Breast epithelium (tissue), 4 donors: ENCODE results near the gene BEND5. TPM values are rescaled to one million over a fixed set of nuclear protein-coding genes. Genes with fewer than 3 reads are reported as not detected.

Source experiments
- DNase-seq, 2 donors: peaks; one replicate each; pipeline ENCODE4 v3.0.0-alpha.2; 2019; ENCODE audit warnings: low spot score in 2 of 2
- H3K27ac ChIP-seq, 2 donors: fragments of 200-600 bp; sonication (generic) in 1 of 2; one replicate each; pipeline ENCODE4 v1.5.1; 2016 to 2019; ENCODE audit warnings: mild to moderate bottlenecking in 1 of 2
- H3K27me3 ChIP-seq, 2 donors: fragments of 200-600 bp; sonication (generic) in 1 of 2; one replicate each; pipeline versions ENCODE4 v1.5.1 to v1.6.0; 2017 to 2019; ENCODE audit warnings: control low read depth in 1 of 2, mild to moderate bottlenecking in 1 of 2
- H3K36me3 ChIP-seq: fragments of 200-600 bp; one replicate; pipeline ENCODE4 v1.5.1; 2019
- H3K4me1 ChIP-seq, 2 donors: fragments of 200-600 bp; sonication (generic); one replicate each; pipeline ENCODE4 v1.5.1; 2016 to 2019; ENCODE audit warnings: control low read depth in 1 of 2
- H3K4me3 ChIP-seq, 3 donors: fragments of 200-600 bp; sonication (generic); 1 replicate in 2 of 3; 2 replicates in 1 of 3; pipeline ENCODE4 v1.5.1; 2016 to 2019; ENCODE audit warnings: mild to moderate bottlenecking in 3 of 3, moderate library complexity in 2 of 3
- H3K9me3 ChIP-seq, 2 donors: fragments of 200-600 bp; sonication (generic) in 1 of 2; one replicate each; pipeline ENCODE4 v1.5.1; 2016 to 2019; ENCODE audit warnings: control low read depth in 1 of 2
- POLR2A ChIP-seq: fragments of 450-650 bp; IDR thresholded peaks from one replicate; pipeline ENCODE4 v1.6.1; 2016; ENCODE audit warnings: antibody characterized with exemption, mild to moderate bottlenecking, moderate library complexity
- POLR2AphosphoS5 ChIP-seq, 3 donors: sonication (generic); formaldehyde crosslinking; IDR thresholded peaks; one replicate each; pipeline ENCODE4 v1.6.1; 2017; ENCODE audit warnings: antibody characterized with exemption in 3 of 3
- intact Hi-C: fragments of 100-400 bp; cut with DNase I; formaldehyde crosslinking; loops from one replicate; pipeline ENCODE4 v1.15.1; 2023; ENCODE audit warnings: low total_unique reads
- total RNA-seq, 3 donors: library from RNA; depleted of rRNA; stranded (reverse); fragments of >200 nt; gene quantifications; one replicate each; pipeline ENCODE4 v1.1.0, GENCODE V29; 2016
- TF ChIP-seq, protein P1 (sequence below), 3 donors: fragments of 450-650 bp; IDR thresholded peaks; one replicate each; pipeline ENCODE4 v1.5.1; 2016 to 2017; ENCODE audit warnings: antibody characterized with exemption in 3 of 3, mild to moderate bottlenecking in 3 of 3, moderate library complexity in 3 of 3

The BEND5 gene
- total RNA-seq, 3 donors from 2014 or later = 3.2 to 7.3 (median 5.9) TPM

- TF ChIP-seq POLR2AphosphoS5 (IDR thresholded peaks at IDR 0.05) = no peak
- no peak for TF ChIP-seq POLR2A
- TF ChIP-seq, protein P1, sequence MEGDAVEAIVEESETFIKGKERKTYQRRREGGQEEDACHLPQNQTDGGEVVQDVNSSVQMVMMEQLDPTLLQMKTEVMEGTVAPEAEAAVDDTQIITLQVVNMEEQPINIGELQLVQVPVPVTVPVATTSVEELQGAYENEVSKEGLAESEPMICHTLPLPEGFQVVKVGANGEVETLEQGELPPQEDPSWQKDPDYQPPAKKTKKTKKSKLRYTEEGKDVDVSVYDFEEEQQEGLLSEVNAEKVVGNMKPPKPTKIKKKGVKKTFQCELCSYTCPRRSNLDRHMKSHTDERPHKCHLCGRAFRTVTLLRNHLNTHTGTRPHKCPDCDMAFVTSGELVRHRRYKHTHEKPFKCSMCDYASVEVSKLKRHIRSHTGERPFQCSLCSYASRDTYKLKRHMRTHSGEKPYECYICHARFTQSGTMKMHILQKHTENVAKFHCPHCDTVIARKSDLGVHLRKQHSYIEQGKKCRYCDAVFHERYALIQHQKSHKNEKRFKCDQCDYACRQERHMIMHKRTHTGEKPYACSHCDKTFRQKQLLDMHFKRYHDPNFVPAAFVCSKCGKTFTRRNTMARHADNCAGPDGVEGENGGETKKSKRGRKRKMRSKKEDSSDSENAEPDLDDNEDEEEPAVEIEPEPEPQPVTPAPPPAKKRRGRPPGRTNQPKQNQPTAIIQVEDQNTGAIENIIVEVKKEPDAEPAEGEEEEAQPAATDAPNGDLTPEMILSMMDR (IDR thresholded peaks at IDR 0.05) = no peak
- no peaks in the 10 kb centered on the region for H3K36me3 ChIP-seq
- no peak overlapping the region for H3K4me3 ChIP-seq
- no peaks in the 10 kb centered on the region for H3K9me3 ChIP-seq
- DNase-seq = no peak
- no peaks in the 10 kb centered on the region for H3K27me3 ChIP-seq
- peaks cover 0 to 10% of the 10 kb centered on the region in 2 donors for H3K4me1 ChIP-seq
- intact Hi-C loops = no loop called here
- H3K27ac ChIP-seq = peak overlapping the region; percentile 9 to 26
Measured at GRCh38 chr1:48793863-48794262, 17.2 kb upstream of the BEND5 start.

- H3K36me3 ChIP-seq = no peaks in the 10 kb centered on the region
- H3K9me3 ChIP-seq = no peaks in the 10 kb centered on the region
- H3K4me1 ChIP-seq = peaks cover 0 to 10% of the 10 kb centered on the region in 2 donors
- peak overlapping the region; percentile 8 to 26 for H3K27ac ChIP-seq
- H3K27me3 ChIP-seq = no peaks in the 10 kb centered on the region
- intact Hi-C loops = no loop called here
- TF ChIP-seq, protein P1 (IDR thresholded peaks at IDR 0.05) = no peak
- no peak for TF ChIP-seq POLR2A
- TF ChIP-seq POLR2AphosphoS5 (IDR thresholded peaks at IDR 0.05) = no peak
- DNase-seq = no peak
- no peak overlapping the region for H3K4me3 ChIP-seq
Measured at GRCh38 chr1:48792961-48793360, 16.3 kb upstream of the BEND5 start.

- TF ChIP-seq, protein P1 (IDR thresholded peaks at IDR 0.05) = no peak
- TF ChIP-seq POLR2AphosphoS5 (IDR thresholded peaks at IDR 0.05) (no peak), POLR2A (no peak)
- Histone ChIP-seq H3K4me1 (peaks cover 0 to 10% of the 10 kb centered on the region in 2 donors), H3K36me3 (no peaks in the 10 kb centered on the region), H3K9me3 (no peaks in the 10 kb centered on the region), H3K27ac (peak overlapping the region; percentile 54 to 62), H3K4me3 (no peak overlapping the region), H3K27me3 (no peaks in the 10 kb centered on the region)
- DNase-seq = no peak
- intact Hi-C loops = no loop called here
Measured at GRCh38 chr1:48790397-48790796, 13.7 kb upstream of the BEND5 start.

GRCh38 chr1:48789903-48790302, 13.2 kb upstream of the BEND5 start:
- intact Hi-C loops = no loop called here
- H3K4me3 ChIP-seq = no peak overlapping the region
- no peaks in the 10 kb centered on the region for H3K9me3 ChIP-seq
- H3K4me1 ChIP-seq = peaks cover 0 to 10% of the 10 kb centered on the region in 2 donors
- no peak for TF ChIP-seq POLR2AphosphoS5 (IDR thresholded peaks at IDR 0.05)
- TF ChIP-seq, protein P1 (IDR thresholded peaks at IDR 0.05) = no peak
- no peak for TF ChIP-seq POLR2A
- peak overlapping the region; percentile 48 to 62 for H3K27ac ChIP-seq
- no peak for DNase-seq
- H3K36me3 ChIP-seq = no peaks in the 10 kb centered on the region
- no peaks in the 10 kb centered on the region for H3K27me3 ChIP-seq

GRCh38 chr1:48785869-48786268, 9.2 kb upstream of the BEND5 start:
- intact Hi-C loops = no loop called here
- no peaks in the 10 kb centered on the region for H3K9me3 ChIP-seq
- H3K4me3 ChIP-seq = no peak overlapping the region
- TF ChIP-seq POLR2AphosphoS5 (IDR thresholded peaks at IDR 0.05) (no peak), POLR2A (no peak)
- TF ChIP-seq, protein P1 (IDR thresholded peaks at IDR 0.05) = no peak
- H3K27me3 ChIP-seq = no peaks in the 10 kb centered on the region
- H3K4me1 ChIP-seq = no peaks in the 10 kb centered on the region
- no peaks in the 10 kb centered on the region for H3K36me3 ChIP-seq
- DNase-seq = no peak
- no peak overlapping the region for H3K27ac ChIP-seq
